C4-2B (cell line): ENCODE measurements around the gene UQCRHL.
"Not testable (repeated sequence)": the region's sequence is repeated elsewhere in the genome, so short reads cannot be mapped to it uniquely, and the experiment has no call there.

Experiments
- H3K27ac ChIP-seq: fragments of 450-650 bp; 2 replicates; pipeline ENCODE4 v1.5.1; 2017
- CTCF ChIP-seq: fragments of 450-650 bp; conservative IDR thresholded peaks from 2 replicates; pipeline ENCODE4 v1.5.1; 2017; ENCODE audit warnings: mild to moderate bottlenecking
- ZFX ChIP-seq: fragments of 450-650 bp; IDR thresholded peaks from 2 replicates; pipeline ENCODE4 v1.6.1; 2017

Gene UQCRHL

DNA sequence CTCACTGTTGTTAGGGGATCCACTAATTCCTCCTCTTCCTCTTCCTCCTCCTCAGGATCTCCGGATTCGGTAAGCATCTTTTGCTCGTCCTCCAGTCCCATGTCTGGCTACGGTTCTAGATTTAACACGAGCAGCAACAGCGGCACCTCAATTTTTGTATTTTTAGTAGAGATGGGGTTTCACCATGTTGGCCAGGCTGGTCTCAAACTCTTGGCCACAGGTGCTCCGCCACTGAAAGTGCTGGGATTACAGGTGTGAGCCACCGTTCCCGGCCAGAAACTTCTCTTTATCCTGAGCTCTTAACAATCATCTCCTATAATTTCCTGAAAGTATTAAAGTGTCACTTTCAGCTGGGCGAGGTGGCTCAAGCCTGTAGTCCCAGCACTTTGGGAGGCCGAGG lies at the start of gene UQCRHL:
Gene UQCRHL, minus strand, starts transcription at position 101 of the 400 bp plus-strand sequence. Its CDS starts 0 bp downstream, at position 101.
- H3K27ac ChIP-seq: not testable (repeated sequence)

DNA sequence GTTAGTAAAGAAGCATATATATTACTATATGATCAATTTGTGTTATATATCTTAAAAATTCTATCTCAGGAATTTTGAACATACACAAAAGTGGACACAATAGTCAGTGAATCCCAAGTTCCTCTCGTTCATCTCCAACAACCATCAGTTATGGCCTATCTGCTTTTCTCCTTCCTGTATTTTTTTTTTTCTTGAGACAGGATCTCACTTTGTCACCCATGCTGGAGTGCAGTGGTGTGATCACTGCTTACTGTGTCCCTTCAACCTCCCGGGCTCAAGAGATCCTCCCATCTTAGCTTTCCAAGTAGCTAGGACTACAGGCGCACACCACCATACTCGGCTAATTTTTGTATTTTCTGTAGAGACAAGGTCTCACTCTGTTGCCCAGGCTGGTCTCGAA lies 49.4 kb upstream of the UQCRHL start:
- no peak overlapping the region for H3K27ac ChIP-seq
- no peak for TF ChIP-seq CTCF
- no peak for TF ChIP-seq ZFX

GRCh38 chr1:15852828-15853302 lies 45.4 kb upstream of the UQCRHL start:
- TF ChIP-seq CTCF (no peak), ZFX (no peak)
- H3K27ac ChIP-seq: 0 out of 2 replicates have a peak overlapping the region, but pooled peaks have one; percentile 15

- H3K27ac ChIP-seq: peak overlapping the region; percentile 63
Measured at GRCh38 chr1:15852036-15852827, 44.8 kb upstream of the UQCRHL start.

DNA sequence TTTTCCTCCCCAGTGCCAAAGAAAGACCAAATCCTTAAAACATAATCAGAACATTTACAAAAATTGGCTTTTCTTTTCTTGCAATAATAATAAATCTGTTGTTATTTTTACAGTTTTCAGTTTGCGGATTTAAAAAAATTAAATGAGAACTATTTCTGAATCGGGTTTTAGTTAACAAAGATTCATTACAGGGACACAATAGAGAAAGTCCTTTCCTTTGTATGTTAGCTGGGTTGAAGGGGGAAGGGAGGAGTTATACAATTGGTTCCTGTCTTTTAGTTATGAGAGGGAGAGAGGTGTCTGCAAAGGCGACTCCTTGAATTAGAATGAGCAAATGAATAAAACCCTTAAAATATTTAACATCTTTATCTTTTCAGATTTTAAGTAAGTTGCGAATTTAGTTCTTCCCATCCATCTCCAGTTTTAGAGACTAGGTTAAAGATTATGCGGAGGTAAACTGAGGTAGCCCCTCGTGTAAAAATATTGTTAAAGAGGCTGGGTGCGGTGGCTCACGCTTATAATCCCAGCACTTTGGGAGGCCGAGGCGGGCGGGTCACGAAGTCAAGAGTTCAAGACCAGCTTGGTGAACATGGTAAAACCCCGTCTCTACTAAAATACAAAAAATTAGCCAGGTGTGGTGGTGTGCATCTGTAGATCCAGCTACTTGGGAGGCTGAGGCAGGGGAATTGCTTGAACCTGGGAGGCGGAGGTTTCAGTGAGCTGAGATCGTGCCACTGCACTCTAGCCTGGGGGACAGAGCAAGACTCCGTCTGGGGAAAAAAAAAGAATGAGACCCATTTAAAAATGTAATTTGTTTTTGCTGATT lies 44.0 kb upstream of the UQCRHL start:
- TF ChIP-seq ZFX: no peak
- TF ChIP-seq CTCF: no peak
- peak overlapping the region; percentile 63 for H3K27ac ChIP-seq

More at GRCh38 chr1:15852036-15852827, 44.8 kb upstream of the UQCRHL start:
- TF ChIP-seq ZFX (no peak), CTCF (no peak)

DNA sequence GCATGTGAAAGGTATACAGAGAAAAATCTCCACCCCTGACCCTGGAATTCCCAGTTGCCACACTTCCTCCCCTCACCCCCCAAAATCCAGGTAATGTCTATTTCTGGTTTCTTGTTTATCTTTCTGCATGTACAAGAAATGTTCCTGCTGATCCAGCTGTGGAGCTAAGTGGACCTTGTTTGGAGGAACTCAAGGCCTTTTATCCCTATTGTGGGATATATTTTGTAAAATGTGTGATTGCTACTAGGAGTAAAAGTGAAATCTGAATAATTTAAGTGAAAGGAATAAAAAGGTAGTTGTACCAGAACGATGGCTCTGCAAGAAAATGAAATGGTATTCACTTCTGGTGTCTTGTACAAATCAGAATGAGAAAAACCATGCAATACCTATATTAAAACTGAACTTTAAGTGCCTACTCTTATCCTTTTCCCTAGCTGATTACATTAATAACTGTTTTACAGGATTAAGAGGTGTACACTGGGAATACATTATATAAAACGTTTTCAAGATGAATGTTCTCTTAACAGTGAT lies 43.1 kb upstream of the UQCRHL start:
- H3K27ac ChIP-seq: peak overlapping the region; percentile 99; the same call in 1 of the 2 replicates
- TF ChIP-seq CTCF (no peak), ZFX (no peak)

- no peak for TF ChIP-seq CTCF
- no peak for TF ChIP-seq ZFX
- peak overlapping the region; percentile 99 for H3K27ac ChIP-seq
Measured at GRCh38 chr1:15849775-15850324, 42.4 kb upstream of the UQCRHL start.
